ENCODE data around the gene MFSD1. TPM values are rescaled to one million over a fixed set of nuclear protein-coding genes. Genes with fewer than 3 reads are reported as not detected.

MFSD1 gene
- polyA plus RNA-seq, 1 experiment, result 89.9 TPM

DNA sequence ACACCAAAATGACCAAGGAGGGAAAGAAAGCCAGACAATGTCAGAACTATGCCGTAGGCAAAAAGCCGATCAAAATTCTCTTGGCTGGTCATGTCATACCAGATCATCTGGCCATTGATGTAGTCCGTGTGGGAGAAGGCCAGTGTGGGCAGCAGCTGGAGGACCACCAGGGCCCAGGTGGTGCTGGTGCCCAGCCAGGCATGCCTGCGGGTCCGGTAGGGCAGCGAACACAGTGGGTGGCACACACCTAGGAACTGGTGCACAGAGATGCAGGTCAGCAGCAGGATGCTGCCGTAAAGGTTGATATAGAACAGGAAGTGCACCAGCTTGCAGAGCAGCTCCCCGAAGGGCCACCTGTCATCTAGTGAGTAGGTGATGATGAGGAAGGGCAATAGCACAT, 39.5 kb downstream of the MFSD1 start:
- TF ChIP-seq, protein P1, sequence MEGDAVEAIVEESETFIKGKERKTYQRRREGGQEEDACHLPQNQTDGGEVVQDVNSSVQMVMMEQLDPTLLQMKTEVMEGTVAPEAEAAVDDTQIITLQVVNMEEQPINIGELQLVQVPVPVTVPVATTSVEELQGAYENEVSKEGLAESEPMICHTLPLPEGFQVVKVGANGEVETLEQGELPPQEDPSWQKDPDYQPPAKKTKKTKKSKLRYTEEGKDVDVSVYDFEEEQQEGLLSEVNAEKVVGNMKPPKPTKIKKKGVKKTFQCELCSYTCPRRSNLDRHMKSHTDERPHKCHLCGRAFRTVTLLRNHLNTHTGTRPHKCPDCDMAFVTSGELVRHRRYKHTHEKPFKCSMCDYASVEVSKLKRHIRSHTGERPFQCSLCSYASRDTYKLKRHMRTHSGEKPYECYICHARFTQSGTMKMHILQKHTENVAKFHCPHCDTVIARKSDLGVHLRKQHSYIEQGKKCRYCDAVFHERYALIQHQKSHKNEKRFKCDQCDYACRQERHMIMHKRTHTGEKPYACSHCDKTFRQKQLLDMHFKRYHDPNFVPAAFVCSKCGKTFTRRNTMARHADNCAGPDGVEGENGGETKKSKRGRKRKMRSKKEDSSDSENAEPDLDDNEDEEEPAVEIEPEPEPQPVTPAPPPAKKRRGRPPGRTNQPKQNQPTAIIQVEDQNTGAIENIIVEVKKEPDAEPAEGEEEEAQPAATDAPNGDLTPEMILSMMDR (IDR thresholded peaks at IDR 0.05; ENCODE audit: low read depth, low read length), result no peak
- ChIA-PET POLR2A (interaction anchor here (0.5 kb wide), 1 partner anchor 26 kb away, joined by 3 read pairs; no protein-coding TSS in a partner anchor), CTCF (interaction anchor here (11.6 kb wide), 1 partner anchor 418 kb away, joined by 153 read pairs; no protein-coding TSS in a partner anchor)
- H3K27ac ChIP-seq (ENCODE audit: low read depth, low read length), result no peak overlapping the region
- H3K4me3 ChIP-seq (ENCODE audit: low read depth, low read length), result no peak overlapping the region
- no peak for DNase-seq (ENCODE audit: low read depth, low spot score)
- no peaks in the 10 kb centered on the region for H3K9me3 ChIP-seq (ENCODE audit: control insufficient read depth, insufficient read depth, low read length)
- H3K27me3 ChIP-seq (ENCODE audit: control insufficient read depth, insufficient read depth, low read length), result no peaks in the 10 kb centered on the region

DNA sequence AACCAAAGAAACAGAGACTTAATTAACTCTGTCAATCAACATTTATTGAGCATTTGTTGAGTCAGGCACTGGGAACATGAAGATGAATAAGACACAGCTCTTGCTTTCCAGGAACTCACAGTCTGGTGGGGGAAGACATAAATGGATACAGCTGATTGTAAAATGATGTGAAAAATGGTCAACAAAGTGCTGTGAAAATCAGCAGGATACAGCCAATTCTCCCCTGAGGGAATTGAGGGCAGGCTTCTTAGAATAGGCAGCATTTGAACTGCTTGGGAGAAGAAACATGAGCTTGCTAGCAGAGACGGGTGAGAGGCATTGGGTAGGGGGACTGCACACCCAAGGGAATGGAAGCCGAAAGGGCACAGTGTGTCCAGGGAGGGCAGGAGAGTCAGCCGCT, 41.1 kb downstream of the MFSD1 start:
- TF ChIP-seq, protein P1 (IDR thresholded peaks at IDR 0.05; ENCODE audit: low read depth, low read length), result no peak
- ChIA-PET CTCF (interaction anchor here (1.0 to 11.6 kb wide), 2 partner anchors 14 to 416 kb away, joined by 3 to 153 read pairs; no protein-coding TSS in a partner anchor), POLR2A (no interaction called here)
- no peaks in the 10 kb centered on the region for H3K27me3 ChIP-seq (ENCODE audit: control insufficient read depth, insufficient read depth, low read length)
- H3K4me3 ChIP-seq (ENCODE audit: low read depth, low read length), result no peak overlapping the region
- no peak overlapping the region for H3K27ac ChIP-seq (ENCODE audit: low read depth, low read length)
- no peaks in the 10 kb centered on the region for H3K9me3 ChIP-seq (ENCODE audit: control insufficient read depth, insufficient read depth, low read length)
- no peak for DNase-seq (ENCODE audit: low read depth, low spot score)

DNA sequence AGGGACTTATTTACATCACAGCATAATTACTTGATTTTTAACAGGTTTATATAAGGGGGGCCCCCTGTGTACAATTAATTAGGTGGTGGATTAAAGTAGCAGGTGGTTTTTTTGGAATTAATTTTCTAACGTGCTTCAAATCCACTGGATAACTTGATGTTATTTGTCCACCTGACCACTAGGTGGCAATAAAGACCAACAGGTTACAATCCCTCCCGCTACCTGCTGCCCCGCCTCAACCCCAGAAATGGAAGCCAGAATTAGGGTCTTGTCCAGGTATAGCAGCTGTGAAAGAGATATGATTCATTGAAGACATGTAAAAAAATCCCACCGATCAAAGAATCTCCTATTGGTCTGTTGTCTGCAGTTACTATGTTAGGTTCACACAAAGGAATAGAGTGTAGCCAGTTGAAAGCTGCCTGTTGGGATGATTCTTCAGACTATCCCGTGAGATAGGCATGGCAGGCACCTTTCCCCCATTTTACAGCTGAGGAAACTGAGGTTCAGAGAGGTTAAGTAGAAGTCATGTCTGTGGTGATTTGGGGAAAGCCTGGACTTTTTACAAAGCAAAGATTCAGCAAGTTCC, 44.0 kb downstream of the MFSD1 start:
- ChIA-PET CTCF (interaction anchor here (0.6 to 11.6 kb wide), 13 partner anchors 8 to 420 kb away, joined by 3 to 153 read pairs (median 3); no protein-coding TSS in a partner anchor), POLR2A (interaction anchor here (0.7 kb wide), 1 partner anchor 408 kb away, joined by 3 read pairs; no protein-coding TSS in a partner anchor)
- no peak overlapping the region for H3K27ac ChIP-seq (ENCODE audit: low read depth, low read length)
- TF ChIP-seq, protein P1 (IDR thresholded peaks at IDR 0.05; ENCODE audit: low read depth, low read length), result peak; percentile 72
- DNase-seq (ENCODE audit: low read depth, low spot score), result no peak
- no peak overlapping the region for H3K4me3 ChIP-seq (ENCODE audit: low read depth, low read length)
- H3K27me3 ChIP-seq (ENCODE audit: control insufficient read depth, insufficient read depth, low read length), result no peaks in the 10 kb centered on the region
- H3K9me3 ChIP-seq (ENCODE audit: control insufficient read depth, insufficient read depth, low read length), result no peaks in the 10 kb centered on the region

DNA sequence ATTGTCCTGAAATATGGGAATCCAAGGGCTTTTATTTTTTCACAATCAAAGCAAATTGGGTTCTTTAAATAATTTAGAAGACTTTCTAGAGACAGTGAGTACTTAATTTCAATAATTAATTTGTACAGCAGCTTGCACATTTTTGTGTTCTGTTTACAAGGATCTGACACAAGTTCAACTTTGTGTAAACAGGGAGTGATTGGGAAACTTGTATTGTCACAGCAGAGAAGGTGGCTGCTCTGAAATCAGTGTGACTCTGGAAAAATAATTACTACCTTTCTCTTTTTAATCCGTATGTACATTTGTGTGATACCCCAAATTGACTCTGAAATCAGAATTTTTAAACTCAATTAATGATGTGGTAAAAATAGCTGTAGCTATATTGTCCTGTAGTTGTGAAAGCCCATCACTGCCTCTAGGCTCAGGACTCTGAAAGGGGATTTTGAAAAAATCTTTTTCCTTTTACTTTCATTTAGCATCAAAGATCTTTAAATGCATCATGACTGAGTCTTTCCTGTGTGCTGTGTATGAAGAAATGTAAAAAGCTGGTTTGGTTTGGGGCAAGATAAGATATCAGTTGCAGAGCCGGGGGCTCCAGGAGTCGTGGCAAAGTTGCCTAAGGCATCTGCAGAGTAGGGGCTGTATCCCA, 45.1 kb downstream of the MFSD1 start:
- Histone ChIP-seq H3K27ac (ENCODE audit: low read depth, low read length) (no peak overlapping the region), H3K9me3 (ENCODE audit: control insufficient read depth, insufficient read depth, low read length) (no peaks in the 10 kb centered on the region), H3K27me3 (ENCODE audit: control insufficient read depth, insufficient read depth, low read length) (no peaks in the 10 kb centered on the region), H3K4me3 (ENCODE audit: low read depth, low read length) (no peak overlapping the region)
- ChIA-PET POLR2A (no interaction called here), CTCF (interaction anchor here (0.8 to 11.6 kb wide), 8 partner anchors 9 to 419 kb away, joined by 3 to 153 read pairs (median 7); no protein-coding TSS in a partner anchor)
- TF ChIP-seq, protein P1 (IDR thresholded peaks at IDR 0.05; ENCODE audit: low read depth, low read length), result no peak
- DNase-seq (ENCODE audit: low read depth, low spot score), result no peak

DNA sequence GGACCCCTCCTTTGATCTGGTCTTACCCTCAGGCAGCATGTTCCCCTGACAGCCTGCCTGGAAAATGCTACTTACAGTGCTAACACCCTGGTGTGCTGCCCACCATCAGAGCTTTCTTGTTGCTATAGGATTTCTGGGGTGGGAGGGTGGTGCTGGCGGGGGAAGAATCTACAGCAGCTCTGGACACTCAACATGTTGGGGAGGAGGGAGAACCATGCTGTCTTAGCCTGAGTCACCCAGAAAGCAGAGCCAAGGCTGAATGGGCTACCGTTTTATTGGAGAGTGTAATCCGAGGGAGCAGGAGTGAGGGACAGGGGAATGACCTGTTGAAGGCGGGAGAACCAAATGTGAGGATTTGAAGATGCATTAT, 45.6 kb downstream of the MFSD1 start:
- Histone ChIP-seq H3K27ac (ENCODE audit: low read depth, low read length) (no peak overlapping the region), H3K9me3 (ENCODE audit: control insufficient read depth, insufficient read depth, low read length) (no peaks in the 10 kb centered on the region), H3K4me3 (ENCODE audit: low read depth, low read length) (no peak overlapping the region), H3K27me3 (ENCODE audit: control insufficient read depth, insufficient read depth, low read length) (no peaks in the 10 kb centered on the region)
- TF ChIP-seq, protein P1 (IDR thresholded peaks at IDR 0.05; ENCODE audit: low read depth, low read length), result no peak
- CTCF ChIA-PET, result interaction anchor here (0.8 to 11.6 kb wide), 3 partner anchors 17 to 418 kb away, joined by 4 to 153 read pairs (median 14); no protein-coding TSS in a partner anchor
- POLR2A ChIA-PET, result no interaction called here
- no peak for DNase-seq (ENCODE audit: low read depth, low spot score)

All from AG04450 (cell line).